HG02798 (cell line): ENCODE data around the gene HPGDS.
"Not testable (repeated sequence)": the region's sequence is repeated elsewhere in the genome, so short reads cannot be mapped to it uniquely, and the experiment has no call there.

ENCODE experiments used
- ATAC-seq: cut with Tn5 transposase; IDR thresholded peaks from one replicate; pipeline ENCODE4 v1.9.1; 2021; ENCODE audit warnings: mild to moderate bottlenecking; ENCODE audit not compliant: unreplicated experiment, poor library complexity

Gene HPGDS

GRCh38 chr4:94332983-94333590 is 9.5 kb downstream of the HPGDS start:
- no peak for ATAC-seq

- ATAC-seq = no peak
Observed at GRCh38 chr4:94329933-94330332, 12.7 kb downstream of the HPGDS start.

- no peak for ATAC-seq
Observed at GRCh38 chr4:94325835-94326234, 16.8 kb downstream of the HPGDS start.

- not testable (repeated sequence) for ATAC-seq
Observed at GRCh38 chr4:94319927-94320326, 22.7 kb downstream of the HPGDS start.

- ATAC-seq = no peak
Observed at GRCh38 chr4:94307231-94307871, 35.3 kb downstream of the HPGDS start.

- no peak for ATAC-seq
Observed at GRCh38 chr4:94306713-94307112, 35.9 kb downstream of the HPGDS start.

GRCh38 chr4:94305466-94306225 is 37.0 kb downstream of the HPGDS start:
- no peak for ATAC-seq

GRCh38 chr4:94304365-94304971 is 38.2 kb downstream of the HPGDS start:
- ATAC-seq = peak; percentile 62

GRCh38 chr4:94302191-94302590 is 40.4 kb downstream of the HPGDS start:
- no peak for ATAC-seq

- no peak for ATAC-seq
Observed at GRCh38 chr4:94298725-94299252, 43.8 kb downstream of the HPGDS start.

GRCh38 chr4:94295473-94295872 is 47.2 kb downstream of the HPGDS start:
- ATAC-seq = not testable (repeated sequence)

GRCh38 chr4:94293981-94294380 is 48.7 kb downstream of the HPGDS start:
- ATAC-seq = not testable (repeated sequence)

GRCh38 chr4:94290245-94290644 is 52.4 kb downstream of the HPGDS start:
- ATAC-seq = no peak

- no peak for ATAC-seq
Observed at GRCh38 chr4:94285666-94286065, 57.0 kb downstream of the HPGDS start.

- ATAC-seq = no peak
Observed at GRCh38 chr4:94284889-94285288, 57.7 kb downstream of the HPGDS start.

- no peak for ATAC-seq
Observed at GRCh38 chr4:94278781-94279180, 63.9 kb downstream of the HPGDS start.

- ATAC-seq = no peak
Observed at GRCh38 chr4:94277534-94277933, 65.1 kb downstream of the HPGDS start.

- ATAC-seq = no peak
Observed at GRCh38 chr4:94276204-94276603, 66.4 kb downstream of the HPGDS start.

GRCh38 chr4:94274912-94275311 is 67.7 kb downstream of the HPGDS start:
- ATAC-seq = no peak

- no peak for ATAC-seq
Observed at GRCh38 chr4:94271248-94271647, 71.4 kb downstream of the HPGDS start.

- no peak for ATAC-seq
Observed at GRCh38 chr4:94267037-94267436, 75.6 kb downstream of the HPGDS start.
